ENCODE results near the gene SVEP1.

SVEP1 gene

GRCh38 chr9:110546411-110546871 is 33.1 kb downstream of the SVEP1 start:
- no peaks in the 10 kb centered on the region for H3K79me2 ChIP-seq (ENCODE audit: control insufficient read depth, low read length)
- H3K27ac ChIP-seq (ENCODE audit: low read depth, low read length) = no peak overlapping the region

GRCh38 chr9:110545705-110546104 is 33.8 kb downstream of the SVEP1 start:
- no peaks in the 10 kb centered on the region for H3K4me1 ChIP-seq (ENCODE audit: control insufficient read depth, low read length)
- H3K36me3 ChIP-seq (ENCODE audit: control insufficient read depth, low read length) = no peaks in the 10 kb centered on the region
- H3K4me3 ChIP-seq (ENCODE audit: low read length) = no peak overlapping the region
- H3K27me3 ChIP-seq (ENCODE audit: control insufficient read depth, low read length) = no peaks in the 10 kb centered on the region
- TF ChIP-seq CTCF (IDR thresholded peaks at IDR 0.05; ENCODE audit: low read depth, low read length, poor library complexity, severe bottlenecking) = no peak
- TF ChIP-seq EZH2phosphoT487 (IDR thresholded peaks at IDR 0.05; ENCODE audit: borderline replicate concordance, low read length) = no peak
- no peak overlapping the region for H3K4me2 ChIP-seq (ENCODE audit: low read length)
- no peaks in the 10 kb centered on the region for H3F3A ChIP-seq (ENCODE audit: control insufficient read depth, insufficient read depth)
- no peak overlapping the region for H3K27ac ChIP-seq (ENCODE audit: low read depth, low read length)
- H3K79me2 ChIP-seq (ENCODE audit: control insufficient read depth, low read length) = no peaks in the 10 kb centered on the region
- H4K20me1 ChIP-seq (ENCODE audit: control insufficient read depth, insufficient read depth, low read depth, low read length) = no peaks in the 10 kb centered on the region
- H3K9me3 ChIP-seq (ENCODE audit: control insufficient read depth, insufficient read depth, low read length) = no peaks in the 10 kb centered on the region
- no peaks in the 10 kb centered on the region for H3K9me2 ChIP-seq (replicated peaks; ENCODE audit: control insufficient read depth, low read length)

More at GRCh38 chr9:110546411-110546871, 33.1 kb downstream of the SVEP1 start:
- Histone ChIP-seq H3F3A (ENCODE audit: control insufficient read depth, insufficient read depth) (no peaks in the 10 kb centered on the region), H3K4me2 (ENCODE audit: low read length) (no peak overlapping the region), H3K27me3 (ENCODE audit: control insufficient read depth, low read length) (no peaks in the 10 kb centered on the region), H3K9me3 (ENCODE audit: control insufficient read depth, insufficient read depth, low read length) (no peaks in the 10 kb centered on the region), H4K20me1 (ENCODE audit: control insufficient read depth, insufficient read depth, low read depth, low read length) (no peaks in the 10 kb centered on the region), H3K36me3 (ENCODE audit: control insufficient read depth, low read length) (no peaks in the 10 kb centered on the region), H3K9me2 (replicated peaks; ENCODE audit: control insufficient read depth, low read length) (no peaks in the 10 kb centered on the region), H3K4me1 (ENCODE audit: control insufficient read depth, low read length) (no peaks in the 10 kb centered on the region), H3K4me3 (ENCODE audit: low read length) (no peak overlapping the region)
- TF ChIP-seq CTCF (IDR thresholded peaks at IDR 0.05; ENCODE audit: low read depth, low read length, poor library complexity, severe bottlenecking) (no peak), EZH2phosphoT487 (IDR thresholded peaks at IDR 0.05; ENCODE audit: borderline replicate concordance, low read length) (no peak)

GRCh38 chr9:110543631-110544051 is 35.9 kb downstream of the SVEP1 start:
- no peaks in the 10 kb centered on the region for H3K9me3 ChIP-seq (ENCODE audit: control insufficient read depth, insufficient read depth, low read length)
- no peaks in the 10 kb centered on the region for H3K4me1 ChIP-seq (ENCODE audit: control insufficient read depth, low read length)
- H3K27me3 ChIP-seq (ENCODE audit: control insufficient read depth, low read length) = no peaks in the 10 kb centered on the region
- no peak overlapping the region for H3K4me2 ChIP-seq (ENCODE audit: low read length)
- H3K36me3 ChIP-seq (ENCODE audit: control insufficient read depth, low read length) = no peaks in the 10 kb centered on the region
- H3K4me3 ChIP-seq (ENCODE audit: low read length) = no peak overlapping the region
- no peaks in the 10 kb centered on the region for H3K79me2 ChIP-seq (ENCODE audit: control insufficient read depth, low read length)
- no peaks in the 10 kb centered on the region for H3F3A ChIP-seq (ENCODE audit: control insufficient read depth, insufficient read depth)
- TF ChIP-seq CTCF (IDR thresholded peaks at IDR 0.05; ENCODE audit: low read depth, low read length, poor library complexity, severe bottlenecking) (no peak), EZH2phosphoT487 (IDR thresholded peaks at IDR 0.05; ENCODE audit: borderline replicate concordance, low read length) (no peak)
- no peaks in the 10 kb centered on the region for H4K20me1 ChIP-seq (ENCODE audit: control insufficient read depth, insufficient read depth, low read depth, low read length)
- H3K9me2 ChIP-seq (replicated peaks; ENCODE audit: control insufficient read depth, low read length) = no peaks in the 10 kb centered on the region
- H3K27ac ChIP-seq (ENCODE audit: low read depth, low read length) = no peak overlapping the region

All from DOHH2 (cell line).